ENCODE measurements around the gene TSPY2. TPM values are rescaled to one million over a fixed set of nuclear protein-coding genes. Genes with fewer than 3 reads are reported as not detected.
"Not testable (repeated sequence)": the region's sequence is repeated elsewhere in the genome, so short reads cannot be mapped to it uniquely, and the experiment has no call there.

TSPY2 gene, protein sequence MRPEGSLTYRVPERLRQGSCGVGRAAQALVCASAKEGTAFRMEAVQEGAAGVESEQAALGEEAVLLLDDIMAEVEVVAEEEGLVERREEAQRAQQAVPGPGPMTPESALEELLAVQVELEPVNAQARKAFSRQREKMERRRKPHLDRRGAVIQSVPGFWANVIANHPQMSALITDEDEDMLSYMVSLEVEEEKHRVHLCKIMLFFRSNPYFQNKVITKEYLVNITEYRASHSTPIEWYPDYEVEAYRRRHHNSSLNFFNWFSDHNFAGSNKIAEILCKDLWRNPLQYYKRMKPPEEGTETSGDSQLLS
- polyA plus RNA-seq (2012; ENCODE audit: insufficient read depth, insufficient read length, low read depth), result not detected

DNA sequence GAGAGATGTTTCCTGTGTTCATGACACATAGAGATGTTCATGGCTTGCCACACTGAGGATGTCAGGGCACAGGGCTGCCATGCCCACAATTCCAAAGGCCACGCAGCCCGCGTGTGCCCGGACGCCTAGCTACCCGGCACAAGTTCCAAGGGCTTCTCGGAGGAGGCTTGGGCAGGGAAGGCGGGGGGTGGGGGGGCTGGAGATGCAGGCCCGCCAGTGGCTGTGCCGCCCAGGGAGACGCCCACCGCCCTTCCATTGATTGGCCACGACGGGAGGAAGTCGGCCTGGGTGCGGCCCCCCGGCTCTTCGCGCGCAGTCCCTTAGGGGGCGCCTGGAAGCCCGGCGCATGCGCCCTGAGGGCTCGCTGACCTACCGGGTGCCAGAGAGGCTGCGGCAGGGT lies at the start of gene TSPY2:
Gene TSPY2, plus strand, starts transcription at position 301 of the 400 bp plus-strand sequence. Its CDS starts 46 bp downstream, at position 347.
- H3K4me3 ChIP-seq (ENCODE audit: low read depth, low read length); DNase-seq; H3K36me3 ChIP-seq; H3K9me3 ChIP-seq; H3K27me3 ChIP-seq; H3K4me1 ChIP-seq: not testable (repeated sequence)

DNA sequence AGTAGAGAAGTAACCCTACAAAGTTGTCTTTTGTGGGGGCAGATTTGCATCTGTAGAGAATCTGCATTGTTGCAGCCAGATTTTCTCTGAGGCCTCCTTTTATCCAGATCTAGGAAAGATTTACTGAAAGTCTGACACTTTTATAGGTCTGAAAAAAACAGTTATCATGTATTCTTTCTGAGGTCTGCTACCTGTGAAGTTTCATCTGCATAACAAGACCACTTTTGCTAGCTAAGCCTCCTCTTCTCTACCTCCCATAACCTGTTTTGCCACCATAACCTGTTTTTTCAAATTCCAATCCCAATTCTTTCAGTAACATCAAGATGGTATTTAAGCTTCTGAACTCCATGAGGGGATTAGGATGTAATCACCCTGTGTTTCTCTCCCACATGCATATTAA lies 36.5 kb upstream of the TSPY2 start:
- not testable (repeated sequence) for H3K27me3 ChIP-seq; DNase-seq; H3K4me1 ChIP-seq; H3K4me3 ChIP-seq (ENCODE audit: low read depth, low read length); H3K9me3 ChIP-seq; H3K36me3 ChIP-seq

DNA sequence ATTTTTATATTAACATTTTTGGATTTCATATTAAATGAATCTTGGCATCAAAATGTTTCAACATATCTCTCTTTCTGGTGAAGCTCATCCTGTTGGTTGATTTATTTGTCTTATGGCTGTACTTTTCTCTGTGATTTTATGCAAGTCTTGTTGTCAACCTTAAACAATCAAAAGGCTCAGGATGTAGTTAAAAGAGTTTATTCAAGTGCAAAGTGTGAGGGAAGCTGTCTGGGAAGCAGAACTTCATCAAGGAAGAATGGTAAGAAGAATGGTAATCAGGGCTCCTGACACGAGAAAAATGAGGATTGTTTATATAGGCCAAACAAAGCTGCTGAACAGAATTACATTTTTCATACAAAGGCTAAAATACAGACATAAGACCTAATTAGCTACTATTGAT lies 29.0 kb upstream of the TSPY2 start:
- not testable (repeated sequence) for H3K4me3 ChIP-seq (ENCODE audit: low read depth, low read length); H3K36me3 ChIP-seq; DNase-seq; H3K27me3 ChIP-seq; H3K4me1 ChIP-seq; H3K9me3 ChIP-seq

DNA sequence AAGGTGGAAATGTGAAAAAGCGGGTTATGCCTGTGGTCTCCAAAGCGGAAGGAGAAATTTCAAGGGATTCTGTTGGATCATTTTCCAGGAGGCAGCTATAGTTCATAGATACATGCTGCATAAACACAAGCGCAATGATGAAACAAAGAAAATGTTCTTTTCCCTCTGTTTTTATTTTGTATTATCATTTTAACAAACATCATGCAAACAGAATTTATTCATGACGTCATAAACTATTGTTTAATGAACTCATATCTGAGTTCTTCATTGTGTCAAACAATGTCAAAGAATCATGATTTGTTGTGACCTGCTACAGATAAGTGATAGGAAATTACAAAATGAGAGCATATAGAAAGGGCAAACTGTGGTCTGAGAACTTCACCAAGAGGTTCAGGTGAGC lies 23.8 kb downstream of the TSPY2 start:
- not testable (repeated sequence) for H3K4me3 ChIP-seq (ENCODE audit: low read depth, low read length); H3K4me1 ChIP-seq; H3K9me3 ChIP-seq; H3K27me3 ChIP-seq; DNase-seq; H3K36me3 ChIP-seq
